Cardiac septum (tissue), 1 donor: Measurements from ENCODE around the gene C6orf89. TPM values are rescaled to one million over a fixed set of nuclear protein-coding genes. Genes with fewer than 3 reads are reported as not detected.
A peak's percentile ranks its signal among the peaks of the same experiment; 100 is the strongest.

ENCODE experiments used
- DNase-seq: peaks from one replicate; pipeline ENCODE4 v3.0.0-alpha.2; 2020; ENCODE audit warnings: low spot score
- intact Hi-C: fragments of 100-400 bp; cut with DNase I; formaldehyde crosslinking; loops from one replicate; pipeline ENCODE4 v1.14.0; 2022
- total RNA-seq: library from RNA; stranded (reverse); fragmentation: NEBNext Ultra II Directional; extraction: Animal tissue kit (Norgen Biotek cat#: 25700); gene quantifications from one replicate; pipeline ENCODE4 v1.2.1, GENCODE V29; 2021
- donor health status: DM: no; HTN: no; CAD: no.

C6orf89 gene
- total RNA-seq, 1 donor from 2014 or later, result 49.2 TPM

DNA sequence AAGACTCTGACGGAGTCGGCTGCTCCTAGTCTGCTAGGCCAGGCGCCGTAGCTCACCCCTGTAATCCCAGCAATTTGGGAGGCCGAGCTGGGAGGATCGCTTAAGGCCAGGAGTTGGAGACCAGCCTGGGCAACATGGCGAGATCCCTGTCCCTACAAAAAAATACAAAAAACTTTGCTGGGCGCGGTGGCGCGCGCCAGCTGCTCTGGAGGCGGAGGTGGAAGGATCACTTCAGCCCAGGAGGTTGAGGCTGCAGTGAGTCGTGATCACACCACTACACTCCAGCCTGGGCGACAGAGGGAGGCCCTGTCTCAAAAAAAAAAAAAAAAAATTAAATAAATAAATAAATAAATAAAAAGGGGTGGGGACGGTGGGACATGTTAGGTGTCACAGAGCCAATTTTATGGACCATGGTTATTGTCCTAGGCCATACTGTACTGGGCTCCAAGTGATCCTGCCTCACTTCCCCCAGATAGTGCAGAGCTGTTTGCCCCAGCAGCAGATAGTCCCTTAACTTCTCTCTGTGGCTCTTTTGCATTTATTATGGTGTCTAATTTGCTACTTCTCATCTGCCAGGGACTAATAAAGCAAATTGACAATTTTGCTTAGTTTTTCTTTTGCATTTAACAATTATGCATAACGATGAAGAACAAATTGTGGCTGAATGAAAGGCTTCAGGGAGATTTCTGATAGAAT is 74.0 kb downstream of the C6orf89 start:
- intact Hi-C loops, result loop anchor here (5.0 kb wide), 1 partner anchor 52 kb away; no protein-coding TSS in a partner anchor
- DNase-seq, result no peak

DNA sequence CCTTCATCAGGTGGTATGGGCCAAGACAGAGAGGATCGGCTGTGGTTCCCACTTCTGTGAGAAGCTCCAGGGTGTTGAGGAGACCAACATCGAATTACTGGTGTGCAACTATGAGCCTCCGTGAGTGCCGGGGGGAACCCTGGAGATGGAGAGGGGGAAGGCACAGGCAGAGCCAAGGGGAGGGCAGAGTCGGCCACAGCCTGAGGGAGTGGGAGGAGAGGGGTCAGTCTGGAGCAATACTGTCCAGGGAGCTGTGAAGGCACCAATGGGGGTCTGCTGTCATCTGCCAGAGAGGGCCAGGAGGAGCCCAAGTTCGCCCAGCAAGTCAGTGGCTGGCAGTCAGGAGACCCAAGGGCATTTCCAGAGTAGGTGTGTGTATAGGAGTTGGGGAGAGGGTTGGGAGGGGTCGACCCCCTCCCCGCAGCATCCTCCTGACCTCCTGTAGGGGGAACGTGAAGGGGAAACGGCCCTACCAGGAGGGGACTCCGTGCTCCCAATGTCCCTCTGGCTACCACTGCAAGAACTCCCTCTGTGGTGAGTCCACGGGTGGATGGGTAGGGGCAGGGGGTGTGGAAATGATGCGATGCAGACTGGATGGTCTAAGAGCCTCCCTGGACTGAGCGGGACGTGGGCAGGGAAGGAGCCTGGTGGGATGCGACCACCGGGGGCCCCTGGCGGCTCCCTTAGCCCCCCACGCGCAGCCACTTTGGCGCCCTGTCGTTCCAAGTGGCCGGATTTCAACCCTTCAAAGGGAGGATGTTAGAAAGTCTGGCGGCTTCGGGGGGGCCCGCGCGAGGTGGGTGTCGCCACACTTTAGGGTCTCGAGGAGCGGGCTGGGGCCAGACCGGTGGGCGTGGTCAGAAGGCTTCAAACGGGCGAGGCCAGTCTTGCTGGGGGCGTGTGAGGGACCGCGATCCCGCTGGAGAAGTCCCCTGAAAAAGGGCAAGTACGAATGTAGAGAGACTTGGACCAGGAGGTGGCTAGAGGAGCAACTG is 76.0 kb downstream of the C6orf89 start:
- no peak for DNase-seq
- intact Hi-C loops, result loop anchor here (5.0 kb wide), 1 partner anchor 54 kb away; no protein-coding TSS in a partner anchor

DNA sequence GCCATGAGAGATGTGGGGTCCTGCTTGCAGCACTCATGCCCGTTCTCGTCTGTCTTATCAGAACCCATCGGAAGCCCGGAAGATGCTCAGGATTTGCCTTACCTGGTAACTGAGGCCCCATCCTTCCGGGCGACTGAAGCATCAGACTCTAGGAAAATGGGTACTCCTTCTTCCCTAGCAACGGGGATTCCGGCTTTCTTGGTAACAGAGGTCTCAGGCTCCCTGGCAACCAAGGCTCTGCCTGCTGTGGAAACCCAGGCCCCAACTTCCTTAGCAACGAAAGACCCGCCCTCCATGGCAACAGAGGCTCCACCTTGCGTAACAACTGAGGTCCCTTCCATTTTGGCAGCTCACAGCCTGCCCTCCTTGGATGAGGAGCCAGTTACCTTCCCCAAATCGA is 77.1 kb downstream of the C6orf89 start:
- intact Hi-C loops, result loop anchor here (5.0 kb wide), 1 partner anchor 56 kb away; no protein-coding TSS in a partner anchor
- peak; percentile 83 for DNase-seq

DNA sequence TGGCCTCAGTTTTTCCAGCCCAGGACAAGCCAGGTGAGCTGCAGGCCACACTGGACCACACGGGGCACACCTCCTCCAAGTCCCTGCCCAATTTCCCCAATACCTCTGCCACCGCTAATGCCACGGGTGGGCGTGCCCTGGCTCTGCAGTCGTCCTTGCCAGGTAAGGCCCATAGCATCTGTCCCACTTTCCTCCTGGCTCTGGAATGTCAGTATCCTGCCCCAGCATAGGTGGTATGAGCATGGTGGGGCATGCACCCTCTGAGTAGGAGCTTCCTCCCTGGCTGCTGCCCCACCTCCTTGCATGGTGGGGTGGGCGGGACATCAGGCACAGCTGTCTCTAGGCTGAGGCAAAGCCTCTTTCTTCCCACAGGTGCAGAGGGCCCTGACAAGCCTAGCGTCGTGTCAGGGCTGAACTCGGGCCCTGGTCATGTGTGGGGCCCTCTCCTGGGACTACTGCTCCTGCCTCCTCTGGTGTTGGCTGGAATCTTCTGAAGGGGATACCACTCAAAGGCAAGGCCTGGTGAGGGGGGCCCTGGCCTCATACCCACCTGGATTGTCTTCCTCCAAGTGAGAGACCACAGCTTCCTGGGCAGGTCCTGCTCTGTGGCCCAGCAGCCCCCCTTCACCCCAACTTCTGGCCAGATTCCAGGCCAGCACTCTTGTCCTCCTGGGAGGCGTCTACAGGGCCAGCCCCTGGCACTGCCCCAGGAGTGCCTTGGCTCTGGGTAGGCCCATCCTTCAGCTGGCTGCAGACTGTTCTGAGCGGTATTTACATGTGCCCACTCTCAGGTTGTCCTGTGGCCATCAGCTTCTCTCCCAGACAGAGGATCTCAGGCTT is 77.9 kb downstream of the C6orf89 start:
- intact Hi-C loops, result loop anchor here (5.0 kb wide), 1 partner anchor 56 kb away; no protein-coding TSS in a partner anchor
- no peak for DNase-seq

DNA sequence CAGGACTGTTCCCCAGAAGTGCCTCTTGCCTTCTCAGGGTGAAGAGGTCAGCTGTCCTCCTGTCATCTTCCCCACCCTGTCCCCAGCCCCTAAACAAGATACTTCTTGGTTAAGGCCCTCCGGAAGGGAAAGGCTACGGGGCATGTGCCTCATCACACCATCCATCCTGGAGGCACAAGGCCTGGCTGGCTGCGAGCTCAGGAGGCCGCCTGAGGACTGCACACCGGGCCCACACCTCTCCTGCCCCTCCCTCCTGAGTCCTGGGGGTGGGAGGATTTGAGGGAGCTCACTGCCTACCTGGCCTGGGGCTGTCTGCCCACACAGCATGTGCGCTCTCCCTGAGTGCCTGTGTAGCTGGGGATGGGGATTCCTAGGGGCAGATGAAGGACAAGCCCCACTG is 78.6 kb downstream of the C6orf89 start:
- DNase-seq, result no peak
- intact Hi-C loops, result loop anchor here (5.0 kb wide), 1 partner anchor 57 kb away; no protein-coding TSS in a partner anchor

DNA sequence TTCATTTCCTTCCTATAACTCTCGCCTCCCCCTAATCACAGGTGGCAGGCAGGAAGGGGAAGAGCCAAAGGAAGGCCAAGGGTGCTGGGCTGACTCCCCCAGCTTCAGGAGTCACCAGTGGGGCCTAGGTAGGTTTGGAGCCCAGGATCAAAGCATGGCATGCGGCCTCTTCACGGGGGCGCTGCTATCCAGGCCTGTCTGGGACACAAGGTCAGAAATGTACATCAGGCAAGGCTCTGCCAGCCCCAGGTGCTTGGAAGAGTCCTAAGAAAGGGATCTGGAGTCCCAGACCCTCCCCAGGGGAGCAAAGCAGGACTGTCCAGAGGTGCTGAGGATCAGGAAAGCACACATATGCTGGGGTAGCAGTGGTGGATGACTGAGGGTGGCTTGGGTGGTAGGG is 79.2 kb downstream of the C6orf89 start:
- intact Hi-C loops, result loop anchor here (5.0 kb wide), 1 partner anchor 58 kb away; no protein-coding TSS in a partner anchor
- DNase-seq, result no peak

DNA sequence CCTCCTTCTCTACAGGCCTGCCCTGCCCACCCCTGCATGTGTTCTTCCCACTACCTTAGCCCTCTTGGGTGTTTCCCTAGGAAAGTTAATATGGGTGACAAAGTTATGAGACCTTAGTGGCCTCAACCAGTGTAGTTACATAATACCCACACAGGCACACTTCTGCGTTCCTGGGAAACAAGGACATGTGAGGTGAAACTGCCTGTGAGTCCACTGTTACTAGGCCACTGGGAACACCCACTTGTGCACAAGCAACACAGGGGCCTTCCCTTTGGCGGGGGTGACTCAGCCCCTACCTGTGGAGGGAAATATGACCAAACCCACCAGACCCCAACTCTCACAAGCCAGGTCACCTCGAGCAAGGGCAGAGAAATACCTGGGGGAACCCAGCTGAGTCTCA is 81.5 kb downstream of the C6orf89 start:
- intact Hi-C loops, result no loop called here
- no peak for DNase-seq

DNA sequence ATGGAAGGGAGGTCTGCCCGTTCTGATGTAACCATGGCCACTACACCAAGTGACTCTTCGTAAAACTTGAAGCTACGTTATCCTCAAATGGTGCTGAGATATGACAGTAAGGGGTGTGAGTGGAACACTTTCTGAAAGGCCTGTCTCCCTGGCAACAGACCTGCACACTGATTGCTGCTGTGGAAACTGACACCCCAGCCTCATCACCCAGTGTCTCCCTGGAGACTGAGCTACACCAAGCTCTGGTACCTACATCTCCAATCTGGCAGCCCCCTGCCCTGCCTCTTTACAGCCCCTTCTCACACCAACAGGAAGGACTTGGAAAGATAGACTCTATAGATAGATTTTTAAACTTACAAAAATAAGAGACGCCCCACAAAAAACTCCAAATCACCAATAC is 82.0 kb downstream of the C6orf89 start:
- DNase-seq, result no peak
- intact Hi-C loops, result no loop called here

DNA sequence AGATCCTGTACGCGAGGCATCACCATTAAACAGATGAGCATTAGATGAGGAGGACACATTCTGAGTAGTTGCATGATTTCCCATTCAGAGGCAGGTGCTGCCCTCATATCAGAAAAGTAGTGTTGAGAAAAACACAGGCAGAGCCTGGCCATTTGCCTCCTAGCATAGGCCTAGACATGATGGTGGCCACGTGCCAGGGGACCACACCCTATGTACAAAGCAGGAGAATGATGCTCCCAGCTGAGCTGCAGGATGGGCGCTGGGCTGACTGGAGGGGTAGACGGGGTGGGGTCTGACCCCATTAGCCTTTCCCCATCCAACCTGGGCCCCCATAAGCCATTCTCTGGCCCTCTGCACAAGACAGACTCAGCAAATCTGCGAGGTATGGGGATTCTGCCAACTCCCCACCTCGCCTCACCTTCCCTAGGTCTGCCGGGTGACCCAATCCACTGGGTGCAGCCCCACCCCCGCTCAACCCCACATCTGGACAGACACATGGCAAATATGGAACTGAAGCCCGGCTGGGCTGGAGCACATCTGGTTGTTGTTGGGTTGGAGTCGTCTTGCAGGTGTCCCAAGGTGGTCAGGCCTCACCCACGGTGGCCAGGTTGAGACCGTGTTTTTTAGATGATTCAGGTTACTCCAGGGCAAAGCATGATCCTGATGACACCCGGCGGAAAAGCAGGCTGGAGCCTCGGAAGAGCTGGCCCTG is 82.7 kb downstream of the C6orf89 start:
- intact Hi-C loops, result no loop called here
- no peak for DNase-seq

DNA sequence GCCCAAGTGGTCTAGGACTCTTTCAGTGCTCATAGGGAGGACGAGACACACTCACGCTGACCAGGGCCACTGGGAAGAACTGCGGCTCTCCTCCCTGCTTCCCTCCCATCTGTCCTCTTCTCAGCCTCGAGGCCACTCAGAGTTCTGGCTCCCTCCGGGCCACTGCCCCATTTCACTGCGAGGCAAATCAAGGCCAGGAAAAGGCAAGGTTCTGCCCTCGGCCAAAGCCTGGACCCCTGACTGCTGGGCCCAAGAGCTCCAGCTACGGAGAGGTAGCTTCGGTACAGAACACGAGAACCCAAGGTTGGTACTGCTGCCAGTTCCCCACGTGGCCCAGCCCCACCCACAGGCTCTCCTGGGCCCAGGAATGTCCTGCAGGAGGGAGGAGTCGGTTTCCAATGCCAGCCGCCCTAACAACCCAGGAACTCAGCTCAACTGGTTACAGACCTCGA is 83.5 kb downstream of the C6orf89 start:
- intact Hi-C loops, result no loop called here
- DNase-seq, result no peak

DNA sequence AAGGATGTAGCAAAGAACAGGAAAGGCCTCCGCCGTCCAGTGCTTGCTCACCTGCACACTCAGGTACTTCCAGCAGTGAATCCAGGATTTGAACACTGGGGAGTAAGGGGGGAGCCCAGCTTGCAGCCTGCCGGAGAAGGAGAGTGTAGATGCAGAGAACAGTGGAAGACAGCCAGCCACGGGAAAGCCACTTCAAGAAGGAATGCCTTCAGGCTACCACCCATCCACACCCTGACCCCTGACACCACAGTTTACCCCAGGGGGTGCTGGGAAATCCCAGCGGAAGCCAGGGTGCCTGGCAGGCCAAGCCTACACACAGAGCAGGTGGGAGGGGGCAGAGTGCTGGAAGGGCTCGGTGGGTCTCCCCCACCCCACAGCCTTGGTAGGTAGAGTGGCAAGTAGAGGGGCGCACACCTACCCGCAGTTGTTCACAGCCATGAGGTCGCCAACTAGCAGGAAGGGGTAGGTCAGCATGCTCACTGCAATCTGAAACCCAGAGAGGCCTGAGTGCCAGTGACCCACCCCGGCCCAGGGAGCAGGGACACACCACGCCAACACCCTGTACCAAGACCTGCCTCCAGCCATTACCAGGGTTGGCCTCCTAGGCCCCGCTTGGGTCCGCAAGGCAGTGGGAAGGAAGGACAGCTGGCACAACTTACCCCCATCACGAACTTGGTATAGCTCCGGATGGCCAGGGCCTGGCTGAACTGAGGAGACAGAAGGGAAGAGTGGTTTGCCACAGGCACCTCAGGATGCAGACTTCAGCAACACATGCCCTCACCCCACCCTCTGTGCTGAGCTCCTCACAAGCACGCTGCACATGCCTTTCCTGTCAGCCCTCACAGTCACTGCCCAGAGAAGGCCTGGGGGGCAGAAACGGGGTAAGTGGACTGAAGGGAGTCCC is 84.5 kb downstream of the C6orf89 start:
- intact Hi-C loops, result no loop called here
- DNase-seq, result no peak

DNA sequence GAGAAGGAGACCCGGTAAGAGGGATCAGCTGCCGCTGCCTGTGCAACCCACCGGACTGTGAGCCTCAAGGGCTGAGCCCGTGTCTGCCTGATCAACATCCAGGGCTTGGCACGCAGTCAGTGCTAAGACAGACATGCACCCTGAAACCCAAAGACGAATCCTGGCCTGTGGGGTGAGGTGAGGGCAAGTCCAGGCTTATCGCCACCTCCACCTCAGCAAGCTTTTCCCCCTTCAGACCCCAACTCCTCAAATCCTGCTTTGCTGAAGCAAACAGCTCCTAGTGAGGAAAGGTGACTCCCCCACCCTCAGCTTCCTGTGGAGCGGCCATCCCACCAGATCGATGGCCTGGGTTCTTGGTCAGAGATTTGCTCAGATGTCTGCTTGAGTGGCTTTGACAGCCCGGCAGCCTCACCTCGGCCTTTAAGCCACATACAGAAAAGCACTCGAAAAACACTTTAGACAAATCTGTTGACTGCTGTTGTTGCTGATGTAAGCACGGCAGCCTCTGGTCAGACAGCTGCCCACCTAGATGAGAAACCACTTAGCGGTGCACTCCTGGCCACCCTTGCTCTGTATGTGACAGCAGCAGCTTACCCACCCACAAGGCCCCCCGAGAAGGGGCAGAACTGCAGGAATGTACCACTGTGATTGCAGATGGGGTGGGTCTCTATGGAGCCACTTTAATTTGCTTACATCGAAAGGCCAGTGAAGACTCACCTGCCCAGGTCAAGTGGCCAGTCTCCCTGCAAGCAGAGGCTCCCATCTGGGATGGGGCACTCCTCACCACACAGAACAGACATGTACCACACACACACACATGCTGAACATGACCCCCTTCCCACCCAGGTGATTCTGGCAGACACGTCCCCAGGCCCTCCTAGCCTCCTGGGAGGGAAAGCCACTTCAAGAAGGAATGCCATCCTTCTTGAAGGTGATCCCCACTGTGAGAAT is 85.4 kb downstream of the C6orf89 start:
- no peak for DNase-seq

DNA sequence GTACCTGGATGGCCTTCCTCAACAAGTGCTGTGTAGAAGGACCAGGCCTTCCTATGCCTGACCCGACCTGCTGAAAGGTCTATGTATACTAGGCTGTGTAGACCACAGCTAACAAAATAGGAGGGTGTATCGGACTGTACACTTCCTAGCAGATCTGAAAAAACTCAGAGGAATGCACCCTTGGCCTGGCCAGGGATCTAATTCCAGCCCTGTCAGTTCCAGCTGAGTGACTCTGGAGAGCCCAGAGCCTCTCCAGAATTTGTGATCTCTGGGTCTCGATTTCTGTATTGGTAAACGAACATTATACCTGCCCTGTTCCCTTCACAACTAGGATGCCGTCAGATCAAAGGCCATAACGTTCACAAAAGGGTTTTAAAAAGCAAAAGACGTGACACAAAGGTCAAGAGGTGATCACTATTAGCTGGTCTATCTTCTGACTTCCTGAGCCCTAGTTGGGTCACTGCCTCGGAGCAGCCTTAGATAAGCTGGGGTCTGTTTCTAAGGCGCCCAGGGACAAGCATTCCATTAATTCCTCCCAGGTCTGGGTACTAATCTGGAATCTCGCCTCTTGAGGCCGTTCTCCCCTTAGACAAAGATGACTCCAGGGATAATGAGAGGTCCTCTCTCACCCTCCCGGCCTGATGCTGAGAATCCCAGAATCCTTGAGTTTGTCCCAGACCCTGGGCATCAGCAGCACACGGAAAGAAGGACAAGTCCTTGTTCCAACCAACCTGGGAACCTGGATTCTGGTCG is 86.3 kb downstream of the C6orf89 start:
- no peak for DNase-seq
- intact Hi-C loops, result no loop called here

More for the DNA sequence above, 85.4 kb downstream of the C6orf89 start:
- intact Hi-C loops, result no loop called here

DNA sequence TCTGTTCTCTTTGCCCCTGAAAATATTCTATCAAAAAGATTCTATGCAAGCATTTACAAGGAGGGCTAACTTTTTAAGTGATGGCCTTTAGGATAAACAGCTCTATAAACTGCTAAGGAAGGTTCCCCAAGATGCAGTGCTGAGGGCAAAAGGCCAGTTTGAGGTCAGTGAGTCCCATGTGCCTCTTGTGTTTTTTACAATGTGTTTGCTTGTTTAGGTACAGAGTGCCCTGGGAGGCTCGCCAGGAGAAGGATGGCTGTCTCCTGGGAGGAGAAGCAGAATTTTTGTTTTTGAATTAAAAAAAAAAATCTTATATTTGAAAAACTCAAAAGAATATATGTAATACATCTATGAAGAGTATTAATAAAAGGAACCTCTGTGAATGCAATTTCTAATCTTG is 87.4 kb downstream of the C6orf89 start:
- no peak for DNase-seq
- intact Hi-C loops, result no loop called here

DNA sequence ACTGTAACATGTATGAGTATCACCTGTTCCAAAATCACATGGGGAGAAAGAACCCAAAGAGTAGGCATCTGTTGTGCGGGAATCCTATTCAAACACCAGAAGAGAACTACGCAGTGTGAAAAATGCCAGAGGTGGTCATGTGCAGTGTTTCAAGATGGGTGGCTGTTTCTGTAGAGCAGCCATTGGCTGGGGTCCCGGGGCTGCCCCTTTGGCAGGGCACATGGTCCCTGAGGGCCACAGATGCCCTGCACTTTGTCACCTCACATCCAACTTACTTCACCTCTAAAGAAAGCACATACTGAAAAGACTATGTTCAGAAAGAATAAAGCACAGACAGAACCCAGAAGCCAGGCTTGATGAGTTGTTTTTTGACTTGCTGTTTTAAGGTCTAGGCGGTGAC is 87.9 kb downstream of the C6orf89 start:
- no peak for DNase-seq
- intact Hi-C loops, result no loop called here
